Measurements from ENCODE around the gene KRT15. TPM values are rescaled to one million over a fixed set of nuclear protein-coding genes. Genes with fewer than 3 reads are reported as not detected.

The KRT15 gene
- total RNA-seq = 1.7 and 5.1 TPM in 2 replicates

GRCh38 chr17:41518789-41519449, at the start of gene KRT15:
Gene KRT15 (minus strand): TSS chr17:41518890. CDS start chr17:41518827, 63 bp downstream.

GRCh38 chr17:41505007-41505808, 13.5 kb downstream of the KRT15 start, which contains the start of gene KRT13:
Gene KRT13 (minus strand): TSS chr17:41505612. CDS start chr17:41505550, 62 bp downstream.

GRCh38 chr17:41489531-41489930, 29.2 kb downstream of the KRT15 start, which contains the start of gene KRT36:
Gene KRT36 (minus strand): TSS chr17:41489910. CDS start chr17:41489864, 46 bp downstream.

GRCh38 chr17:41481036-41481435, 37.7 kb downstream of the KRT15 start, which contains the start of gene KRT35:
Gene KRT35 (minus strand): TSS chr17:41481151. CDS start chr17:41481097, 54 bp downstream.

GRCh38 chr17:41466988-41467387, 51.7 kb downstream of the KRT15 start, which contains the start of gene KRT32:
Gene KRT32 (minus strand): TSS chr17:41467386. CDS start chr17:41467325, 61 bp downstream.

Small RNA genes within 50 kb of the gene (small RNA-seq; reads per million reads assigned to genes)
- 14.4 reads per million, percentile 96 among the genes with 10 or more reads in this experiment for gene RNU2-32P

Other genes with a start within 250 kb of the KRT15 start
- gene KRTAP9-7, start 243.2 kb downstream of the KRT15 start, total RNA-seq = not detected in 2 replicates
- gene KRTAP29-1, start 216.0 kb downstream of the KRT15 start, total RNA-seq = not detected in 2 replicates
- gene KRTAP16-1, start 209.6 kb downstream of the KRT15 start, total RNA-seq = not detected in 2 replicates
- gene KRTAP17-1, start 203.2 kb downstream of the KRT15 start, total RNA-seq = not detected in 2 replicates
- gene KRT33A, start 168.1 kb downstream of the KRT15 start, total RNA-seq = not detected in 2 replicates
- 0.33 TPM in 1 of 2 replicates, not detected in the other for gene KRT33B, start 149.1 kb downstream of the KRT15 start, total RNA-seq
- gene KRT34, start 136.6 kb downstream of the KRT15 start, total RNA-seq = 0.39 and 9.7 TPM in 2 replicates
- gene KRT31, start 121.3 kb downstream of the KRT15 start, total RNA-seq = not detected in 2 replicates
- gene KRT37, start 94.3 kb downstream of the KRT15 start, total RNA-seq = not detected in 2 replicates
- not detected in 2 replicates for gene KRT38, start 77.9 kb downstream of the KRT15 start, total RNA-seq
- gene KRT32, start 51.5 kb downstream of the KRT15 start, total RNA-seq = not detected in 2 replicates
- not detected in 2 replicates for gene KRT35, start 37.7 kb downstream of the KRT15 start, total RNA-seq
- not detected in 2 replicates for gene KRT36, start 29.0 kb downstream of the KRT15 start, total RNA-seq
- gene KRT13, start 13.3 kb downstream of the KRT15 start, total RNA-seq = under 0.01 and 2.5 TPM in 2 replicates
- 6,370 and 8,085 TPM in 2 replicates for gene KRT19, start 9.4 kb upstream of the KRT15 start, total RNA-seq
- 0.39 and 0.87 TPM in 2 replicates for gene KRT9, start 53.2 kb upstream of the KRT15 start, total RNA-seq
- gene KRT14, start 68.0 kb upstream of the KRT15 start, total RNA-seq = 128 and 2,930 TPM in 2 replicates
- 69.1 and 78.6 TPM in 2 replicates for gene KRT16, start 93.9 kb upstream of the KRT15 start, total RNA-seq
- 1,476 and 3,292 TPM in 2 replicates for gene KRT17, start 105.7 kb upstream of the KRT15 start, total RNA-seq
- 101 and 168 TPM in 2 replicates for gene EIF1, start 170.0 kb upstream of the KRT15 start, total RNA-seq
- not detected in 2 replicates for gene GAST, start 193.4 kb upstream of the KRT15 start, total RNA-seq
- 0.22 and 0.39 TPM in 2 replicates for gene HAP1, start 215.8 kb upstream of the KRT15 start, total RNA-seq